Mucosa of descending colon (tissue), 3 donors: ENCODE results near the gene MAML2. TPM values are rescaled to one million over a fixed set of nuclear protein-coding genes. Genes with fewer than 3 reads are reported as not detected.

Experiments used
- ATAC-seq: fragments of 200-7000 bp; cut with Tn5 transposase; one replicate; pipeline ENCODE4 v1.9.1; 2020; ENCODE audit warnings: mild to moderate bottlenecking, moderate library complexity
- DNase-seq, 3 donors: peaks; one replicate each; pipeline ENCODE4 v3.0.0-alpha.2; 2020
- H3K36me3 ChIP-seq: fragments of 200-600 bp; one replicate; pipeline ENCODE4 v1.8.0; 2021; ENCODE audit warnings: low read depth, mild to moderate bottlenecking
- H3K4me1 ChIP-seq: fragments of 200-600 bp; one replicate; pipeline ENCODE4 v1.8.0; 2021; ENCODE audit warnings: low read depth, mild to moderate bottlenecking
- H3K4me3 ChIP-seq: fragments of 200-600 bp; one replicate; pipeline ENCODE4 v1.8.0; 2021; ENCODE audit warnings: mild to moderate bottlenecking
- H3K9me3 ChIP-seq: fragments of 200-600 bp; one replicate; pipeline ENCODE4 v1.8.0; 2021; ENCODE audit warnings: mild to moderate bottlenecking
- intact Hi-C, 2 donors: fragments of 100-400 bp; cut with DNase I in 1 of 2; cut with micrococcal nuclease in 1 of 2; formaldehyde crosslinking; loops; one replicate each; pipeline versions ENCODE4 v1.11.0 to v1.11.1; 2022; cut with DNase I, micrococcal nuclease
- total RNA-seq, 3 donors: library from RNA; stranded (reverse); fragmentation: NEBNext Ultra II Directional in 2 of 3; extraction: Animal tissue kit (Norgen Biotek cat#: 25700) in 2 of 3; gene quantifications; one replicate each; pipeline versions ENCODE4 v1.2.1 to v1.2.4, GENCODE V29; 2021 to 2023
- TF ChIP-seq, protein P1 (sequence below): fragments of 200-600 bp; IDR thresholded peaks from one replicate; pipeline ENCODE4 v1.8.0; 2022; ENCODE audit warnings: antibody characterized with exemption, mild to moderate bottlenecking
- donor health status: DM: no; HTN: no; CAD: no; lungs with moderate emphysema.
- donor health status: DM: no; HTN: no; CAD: no.
- donor health status: DM: no; HTN: yes; CAD: no.

The MAML2 gene
- total RNA-seq, 3 donors from 2014 or later = 15.2 to 26.4 (median 15.8) TPM

DNA sequence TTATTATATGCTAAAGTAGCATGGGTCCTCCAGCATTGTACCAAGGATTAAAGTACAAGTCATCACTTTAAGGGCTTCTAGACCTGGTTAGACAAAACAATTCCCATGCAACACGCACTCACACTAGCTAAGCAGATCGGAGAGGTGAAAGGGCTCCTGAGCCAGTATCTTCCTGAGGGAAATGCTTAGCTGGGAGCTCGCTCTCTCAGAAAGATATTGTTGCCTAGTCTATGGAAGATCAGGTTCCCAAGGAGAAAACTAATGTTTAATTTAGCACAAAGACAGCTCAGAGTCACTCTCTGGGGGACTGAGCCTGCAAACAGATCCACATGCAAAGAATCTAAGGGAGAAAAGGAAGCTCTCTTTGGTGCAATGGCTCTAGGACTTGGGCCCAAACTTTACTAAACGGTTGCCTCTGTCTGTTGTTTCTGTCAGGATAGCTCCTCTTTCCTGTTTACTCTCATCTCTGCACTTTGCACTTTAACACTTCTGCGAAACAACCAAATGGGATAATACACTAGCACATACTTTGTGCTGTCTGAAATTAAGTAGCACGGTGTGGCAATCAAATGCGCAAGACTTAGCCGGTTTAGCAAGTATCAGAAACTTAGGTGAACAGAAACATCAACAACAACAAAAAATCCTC is 10.7 kb downstream of the MAML2 start:
- no peaks in the 10 kb centered on the region for H3K9me3 ChIP-seq
- no peaks in the 10 kb centered on the region for H3K36me3 ChIP-seq
- ATAC-seq (peak; percentile 65), DNase-seq (no peak)
- H3K4me1 ChIP-seq = peaks cover 23% of the 10 kb centered on the region
- TF ChIP-seq, protein P1, sequence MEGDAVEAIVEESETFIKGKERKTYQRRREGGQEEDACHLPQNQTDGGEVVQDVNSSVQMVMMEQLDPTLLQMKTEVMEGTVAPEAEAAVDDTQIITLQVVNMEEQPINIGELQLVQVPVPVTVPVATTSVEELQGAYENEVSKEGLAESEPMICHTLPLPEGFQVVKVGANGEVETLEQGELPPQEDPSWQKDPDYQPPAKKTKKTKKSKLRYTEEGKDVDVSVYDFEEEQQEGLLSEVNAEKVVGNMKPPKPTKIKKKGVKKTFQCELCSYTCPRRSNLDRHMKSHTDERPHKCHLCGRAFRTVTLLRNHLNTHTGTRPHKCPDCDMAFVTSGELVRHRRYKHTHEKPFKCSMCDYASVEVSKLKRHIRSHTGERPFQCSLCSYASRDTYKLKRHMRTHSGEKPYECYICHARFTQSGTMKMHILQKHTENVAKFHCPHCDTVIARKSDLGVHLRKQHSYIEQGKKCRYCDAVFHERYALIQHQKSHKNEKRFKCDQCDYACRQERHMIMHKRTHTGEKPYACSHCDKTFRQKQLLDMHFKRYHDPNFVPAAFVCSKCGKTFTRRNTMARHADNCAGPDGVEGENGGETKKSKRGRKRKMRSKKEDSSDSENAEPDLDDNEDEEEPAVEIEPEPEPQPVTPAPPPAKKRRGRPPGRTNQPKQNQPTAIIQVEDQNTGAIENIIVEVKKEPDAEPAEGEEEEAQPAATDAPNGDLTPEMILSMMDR = no peak
- intact Hi-C loops = no loop called here
- no peak overlapping the region for H3K4me3 ChIP-seq

DNA sequence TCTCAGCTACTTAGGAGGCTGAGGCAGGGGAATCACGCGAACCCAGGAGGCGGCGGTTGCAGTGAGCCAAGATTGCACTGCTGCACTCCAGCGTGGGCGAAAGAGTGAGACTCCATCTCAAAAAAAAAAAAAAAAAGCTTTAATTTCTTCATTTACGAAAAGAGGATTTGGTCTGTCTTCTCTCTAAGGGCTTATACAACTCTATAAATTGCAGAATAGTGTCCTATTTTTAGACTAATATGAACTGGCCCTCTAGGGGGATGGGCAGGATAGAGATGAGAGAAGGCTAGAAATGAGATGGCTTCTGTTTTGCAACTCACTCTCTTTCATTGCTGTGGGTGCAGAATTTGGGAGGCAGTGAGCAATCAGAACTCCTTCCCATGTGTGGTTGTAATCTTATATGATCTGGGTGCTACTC is 11.3 kb downstream of the MAML2 start:
- Histone ChIP-seq H3K4me1 (peaks cover 18% of the 10 kb centered on the region), H3K4me3 (no peak overlapping the region), H3K9me3 (no peaks in the 10 kb centered on the region), H3K36me3 (no peaks in the 10 kb centered on the region)
- TF ChIP-seq, protein P1 = no peak
- ATAC-seq (peak; percentile 9), DNase-seq (no peak)
- intact Hi-C loops = no loop called here

DNA sequence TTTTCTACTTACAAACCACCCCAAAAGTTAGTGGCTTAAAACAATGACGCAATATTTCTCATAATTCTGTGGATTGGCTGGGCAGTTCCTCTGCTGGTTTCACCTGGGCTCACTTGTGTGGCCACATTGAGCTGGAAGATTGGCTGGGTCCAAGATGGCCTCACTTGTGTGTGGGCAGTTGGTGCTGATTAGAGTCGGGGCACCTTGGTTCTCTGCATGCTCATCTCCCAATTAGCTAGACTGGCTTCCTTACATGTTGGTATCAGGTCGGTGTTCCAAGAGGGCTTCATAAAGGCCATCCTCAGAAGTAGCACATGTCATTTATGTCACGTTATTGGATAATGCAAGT is 12.5 kb downstream of the MAML2 start:
- intact Hi-C loops = no loop called here
- TF ChIP-seq, protein P1 = no peak
- no peaks in the 10 kb centered on the region for H3K9me3 ChIP-seq
- H3K4me1 ChIP-seq = peaks cover 18% of the 10 kb centered on the region
- ATAC-seq (no peak), DNase-seq (no peak)
- H3K36me3 ChIP-seq = no peaks in the 10 kb centered on the region
- no peak overlapping the region for H3K4me3 ChIP-seq

DNA sequence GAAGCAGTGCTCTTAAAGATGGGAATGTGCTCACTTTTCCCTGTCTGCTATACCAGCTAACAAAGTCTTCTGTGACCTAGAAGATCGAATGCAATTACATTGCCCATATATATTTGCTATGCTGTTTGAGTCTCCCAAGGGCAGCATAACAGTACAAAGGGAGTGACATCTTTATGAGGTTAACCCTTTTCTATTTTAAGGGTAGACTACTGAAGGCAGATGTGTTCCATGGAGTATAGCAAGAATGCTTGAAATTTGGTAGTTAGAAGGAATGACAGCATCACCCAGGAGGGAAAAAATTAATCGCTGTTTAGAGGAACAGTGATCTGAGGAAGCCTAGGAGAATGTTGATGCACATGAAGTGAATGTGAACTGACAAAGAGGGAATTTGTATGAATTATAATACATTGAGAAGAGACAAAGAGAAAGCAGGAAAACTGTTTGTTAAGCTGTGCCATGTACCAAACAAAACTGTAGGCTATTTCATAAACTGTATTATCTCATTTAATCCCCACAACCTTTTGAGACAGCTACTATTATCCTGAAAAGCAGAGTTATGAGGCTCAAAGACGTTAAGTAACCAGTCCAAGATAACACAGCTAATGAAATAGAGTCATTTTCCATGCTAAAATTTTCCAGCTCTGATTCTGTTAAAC is 13.0 kb downstream of the MAML2 start:
- ATAC-seq (no peak), DNase-seq (no peak)
- no peaks in the 10 kb centered on the region for H3K36me3 ChIP-seq
- H3K4me3 ChIP-seq = no peak overlapping the region
- TF ChIP-seq, protein P1 = no peak
- H3K4me1 ChIP-seq = peaks cover 18% of the 10 kb centered on the region
- intact Hi-C loops = no loop called here
- H3K9me3 ChIP-seq = no peaks in the 10 kb centered on the region

DNA sequence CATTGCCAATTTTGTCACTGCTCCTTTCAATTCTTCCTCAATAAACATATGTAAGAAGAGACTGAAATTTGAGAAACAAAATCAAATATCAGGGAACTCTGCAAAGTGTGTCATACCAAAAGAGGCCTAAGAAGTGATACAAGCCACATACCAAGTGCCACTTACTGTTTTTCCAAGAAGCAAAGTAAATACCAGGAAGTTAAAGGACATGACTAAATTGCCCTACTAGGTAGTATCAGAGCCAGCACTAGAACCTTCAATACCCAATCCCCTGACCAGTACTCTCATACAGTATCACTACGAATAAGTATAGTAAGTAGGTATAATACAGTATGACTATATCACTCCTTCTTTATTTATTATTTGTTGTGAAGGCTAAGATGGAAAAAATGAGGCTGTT is 13.6 kb downstream of the MAML2 start:
- peak; percentile 51 for ATAC-seq

More for the DNA sequence above, 13.6 kb downstream of the MAML2 start:
- no peak for DNase-seq
- TF ChIP-seq, protein P1 = no peak
- intact Hi-C loops = no loop called here
- Histone ChIP-seq H3K36me3 (no peaks in the 10 kb centered on the region), H3K4me1 (peaks cover 18% of the 10 kb centered on the region), H3K9me3 (no peaks in the 10 kb centered on the region), H3K4me3 (no peak overlapping the region)
